Measurements from ENCODE around the gene NHSL2. TPM values are rescaled to one million over a fixed set of nuclear protein-coding genes. Genes with fewer than 3 reads are reported as not detected.

Gene NHSL2
- polyA plus RNA-seq, 3 donors, result 16.6 to 39.8 (median 22.8) TPM

- H4K20me1 ChIP-seq (ENCODE audit: insufficient read depth, low read length), result no peaks in the 10 kb centered on the region
- TF ChIP-seq CTCF (IDR thresholded peaks at IDR 0.05), result no peak
- Mint-ChIP-seq H3K4me3 (no peak overlapping the region), H3K4me1 (peaks cover 4% of the 10 kb centered on the region), H3K27ac (no peak overlapping the region), H3K36me3 (no peaks in the 10 kb centered on the region), H3K9me3 (peaks cover 0 to 1% (median 0%) of the 10 kb centered on the region in 7 donors), H3K27me3 (ENCODE audit: low read depth in 3 of 3) (peaks cover 0 to 20% (median 7%) of the 10 kb centered on the region in 3 donors)
- H3K9ac ChIP-seq (ENCODE audit: insufficient read depth, low read length, poor library complexity, severe bottlenecking), result no peak overlapping the region
- no peak overlapping the region for H3K4me2 ChIP-seq (replicated peaks; ENCODE audit: extremely low read depth, low read length, poor library complexity, severe bottlenecking)
- H3K4me3 ChIP-seq (replicated peaks in 1 of 3; ENCODE audit: low read depth in 2 of 3, low read length in 3 of 3), result no peak overlapping the region
- H3K36me3 ChIP-seq (replicated peaks in 1 of 2; ENCODE audit: control insufficient read depth in 1 of 2, insufficient read depth in 2 of 2, low read length in 2 of 2), result no peaks in the 10 kb centered on the region
- no peak overlapping the region for H3K27ac ChIP-seq (ENCODE audit: low read depth in 1 of 2, low read length in 2 of 2)
- no peaks in the 10 kb centered on the region for H3K79me2 ChIP-seq (ENCODE audit: insufficient read depth, low read length)
- DNase-seq, result no peak
- no peak overlapping the region for H2AFZ ChIP-seq (ENCODE audit: insufficient read depth, low read depth, low read length, poor library complexity, severe bottlenecking)
- peaks cover 0 to 2% of the 10 kb centered on the region in 2 donors for H3K27me3 ChIP-seq (ENCODE audit: control insufficient read depth in 2 of 2, insufficient read depth in 2 of 2, low read length in 2 of 2)
- intact Hi-C loops (cut with micrococcal nuclease), result loop anchor here in 1 of 2 donors (5.0 kb wide), 1 partner anchor 128 kb away; no protein-coding TSS in a partner anchor
- H3K9me3 ChIP-seq (replicated peaks in 1 of 2; ENCODE audit: control insufficient read depth in 1 of 2, insufficient read depth in 1 of 2, low read length in 2 of 2), result no peaks in the 10 kb centered on the region
- WGBS (ENCODE audit: insufficient coverage), result no CpG with 5 or more reads among the region's 1 CpG
- peaks cover 4 to 6% of the 10 kb centered on the region in 2 donors for H3K4me1 ChIP-seq (ENCODE audit: control insufficient read depth in 1 of 2, insufficient read depth in 2 of 2, low read length in 2 of 2)
Observed at GRCh38 chrX:71999535-71999934, 88.9 kb downstream of the NHSL2 start.

- no CpG with 5 or more reads among the region's 3 CpGs for WGBS (ENCODE audit: insufficient coverage)
- Mint-ChIP-seq H3K36me3 (no peaks in the 10 kb centered on the region), H3K4me3 (no peak overlapping the region), H3K27ac (no peak overlapping the region), H3K9me3 (peaks cover 0 to 1% (median 0%) of the 10 kb centered on the region in 7 donors), H3K27me3 (ENCODE audit: low read depth in 3 of 3) (peaks cover 0 to 13% (median 6%) of the 10 kb centered on the region in 3 donors), H3K4me1 (peaks cover 4% of the 10 kb centered on the region)
- DNase-seq, result no peak
- H3K27me3 ChIP-seq (ENCODE audit: control insufficient read depth in 2 of 2, insufficient read depth in 2 of 2, low read length in 2 of 2), result peaks cover 0 to 2% of the 10 kb centered on the region in 2 donors
- no peak overlapping the region for H3K27ac ChIP-seq (ENCODE audit: low read depth in 1 of 2, low read length in 2 of 2)
- no peak overlapping the region for H3K4me3 ChIP-seq (replicated peaks in 1 of 3; ENCODE audit: low read depth in 2 of 3, low read length in 3 of 3)
- no peak for TF ChIP-seq CTCF (IDR thresholded peaks at IDR 0.05)
- no peak overlapping the region for H3K4me2 ChIP-seq (replicated peaks; ENCODE audit: extremely low read depth, low read length, poor library complexity, severe bottlenecking)
- no peaks in the 10 kb centered on the region for H3K9me3 ChIP-seq (replicated peaks in 1 of 2; ENCODE audit: control insufficient read depth in 1 of 2, insufficient read depth in 1 of 2, low read length in 2 of 2)
- no peaks in the 10 kb centered on the region for H3K79me2 ChIP-seq (ENCODE audit: insufficient read depth, low read length)
- peaks cover 4 to 6% of the 10 kb centered on the region in 2 donors for H3K4me1 ChIP-seq (ENCODE audit: control insufficient read depth in 1 of 2, insufficient read depth in 2 of 2, low read length in 2 of 2)
- no peak overlapping the region for H3K9ac ChIP-seq (ENCODE audit: insufficient read depth, low read length, poor library complexity, severe bottlenecking)
- intact Hi-C loops (cut with micrococcal nuclease), result no loop called here
- H2AFZ ChIP-seq (ENCODE audit: insufficient read depth, low read depth, low read length, poor library complexity, severe bottlenecking), result no peak overlapping the region
- H4K20me1 ChIP-seq (ENCODE audit: insufficient read depth, low read length), result no peaks in the 10 kb centered on the region
- no peaks in the 10 kb centered on the region for H3K36me3 ChIP-seq (replicated peaks in 1 of 2; ENCODE audit: control insufficient read depth in 1 of 2, insufficient read depth in 2 of 2, low read length in 2 of 2)
Observed at GRCh38 chrX:72001471-72001870, 90.8 kb downstream of the NHSL2 start.
